Fibroblast of the conjunctiva (primary cell): ENCODE data around the gene TRPT1.
A peak's percentile ranks its signal among the peaks of the same experiment; 100 is the strongest.
"Not testable (repeated sequence)": the region's sequence is repeated elsewhere in the genome, so short reads cannot be mapped to it uniquely, and the experiment has no call there.

Experiments used
- DNase-seq: peaks from one replicate; pipeline ENCODE4 v3.0.0-alpha.2; 2010; ENCODE audit warnings: low read depth

TRPT1 gene

GRCh38 chr11:64258356-64258755 lies 32.4 kb upstream of the TRPT1 start:
- no peak for DNase-seq

- no peak for DNase-seq
Observed at GRCh38 chr11:64256300-64256699, 30.3 kb upstream of the TRPT1 start.

- no peak for DNase-seq
Observed at GRCh38 chr11:64255135-64256128, 29.4 kb upstream of the TRPT1 start.

GRCh38 chr11:64254326-64254725 lies 28.3 kb upstream of the TRPT1 start:
- no peak for DNase-seq

- no peak for DNase-seq
Observed at GRCh38 chr11:64253481-64253880, 27.5 kb upstream of the TRPT1 start.

- DNase-seq: no peak
Observed at GRCh38 chr11:64253043-64253442, 27.1 kb upstream of the TRPT1 start.

GRCh38 chr11:64252003-64252872 lies 26.3 kb upstream of the TRPT1 start:
- no peak for DNase-seq

GRCh38 chr11:64251753-64252002 lies 25.7 kb upstream of the TRPT1 start:
- DNase-seq: no peak

GRCh38 chr11:64251016-64251752 lies 25.2 kb upstream of the TRPT1 start, which contains the start of gene PLCB3:
Gene PLCB3, plus strand, starts transcription at chr11:64251530. Its CDS starts 120 bp downstream, at chr11:64251650.
- no peak for DNase-seq

- DNase-seq: no peak
Observed at GRCh38 chr11:64250415-64251015, 24.5 kb upstream of the TRPT1 start.

- no peak for DNase-seq
Observed at GRCh38 chr11:64249563-64250414, 23.8 kb upstream of the TRPT1 start.

GRCh38 chr11:64249038-64249437 lies 23.1 kb upstream of the TRPT1 start:
- DNase-seq: no peak

- no peak for DNase-seq
Observed at GRCh38 chr11:64248578-64248977, 22.6 kb upstream of the TRPT1 start.

- DNase-seq: no peak
Observed at GRCh38 chr11:64247729-64248531, 21.9 kb upstream of the TRPT1 start.

GRCh38 chr11:64246871-64247728 lies 21.1 kb upstream of the TRPT1 start, which contains the start of gene PPP1R14B:
Gene PPP1R14B, minus strand, starts transcription at chr11:64246943. Its CDS starts 270 bp downstream, at chr11:64246673.
- DNase-seq: peak; percentile 76

GRCh38 chr11:64246621-64246870 lies 20.6 kb upstream of the TRPT1 start:
- not testable (repeated sequence) for DNase-seq

GRCh38 chr11:64245797-64246620 lies 20.0 kb upstream of the TRPT1 start:
- peak; percentile 84 for DNase-seq

GRCh38 chr11:64245401-64245796 lies 19.4 kb upstream of the TRPT1 start:
- no peak for DNase-seq
